Naive thymus-derived CD4-positive, alpha-beta T cell (primary cell): ENCODE results near the gene HTD2. TPM values are rescaled to one million over a fixed set of nuclear protein-coding genes. Genes with fewer than 3 reads are reported as not detected.
"Not testable (repeated sequence)": the region's sequence is repeated elsewhere in the genome, so short reads cannot be mapped to it uniquely, and the experiment has no call there.

ENCODE experiments used
- ATAC-seq: fragments of 150-1000 bp; cut with Tn5 transposase; 2 replicates; pipeline ENCODE4 v1.10.0; 2021; ENCODE audit warnings: mild to moderate bottlenecking, moderate library complexity
- CTCF ChIA-PET: fragments of 350-600 bp; sonication (Branson Sonifier 250); formaldehyde crosslinking; loops from one replicate; lab custom pipeline; 2021; ENCODE audit warnings: antibody characterized with exemption; lab: Charles Lee
- POLR2A ChIA-PET: fragments of 350-600 bp; sonication (Branson Sonifier 250); formaldehyde crosslinking; loops from one replicate; lab custom pipeline; 2021; ENCODE audit warnings: antibody characterized with exemption, inconsistent platforms; lab: Charles Lee
- DNase-seq, 9 donors: peaks; one replicate each; pipeline versions ENCODE4 v3.0.0 to v3.0.0-alpha.2; 2020 to 2022; ENCODE audit warnings: mixed read lengths in 1 of 9
- H3K27ac ChIP-seq: one replicate; pipeline ENCODE4 v1.7.0; 2013; ENCODE audit warnings: mild to moderate bottlenecking, low read depth, low read length, moderate library complexity
- H3K27me3 ChIP-seq, 2 donors: one replicate each; pipeline ENCODE4 v1.7.0; 2013; ENCODE audit warnings: low read length in 2 of 2, mild to moderate bottlenecking in 2 of 2, moderate library complexity in 2 of 2; ENCODE audit not compliant: control insufficient read depth in 2 of 2, insufficient read depth in 2 of 2
- H3K36me3 ChIP-seq, 3 experiments: 1 replicate in 2 of 3; 2 replicates in 1 of 3; pipeline ENCODE4 v1.7.0; 2013; ENCODE audit warnings: low read length in 3 of 3, mild to moderate bottlenecking in 3 of 3, moderate library complexity in 1 of 3; ENCODE audit not compliant: insufficient read depth in 3 of 3, control insufficient read depth in 2 of 3
- H3K4me1 ChIP-seq, 2 donors: one replicate each; pipeline ENCODE4 v1.7.0; 2013; ENCODE audit warnings: low read length in 2 of 2, mild to moderate bottlenecking in 2 of 2, moderate library complexity in 1 of 2; ENCODE audit not compliant: control insufficient read depth in 2 of 2, insufficient read depth in 2 of 2
- H3K4me3 ChIP-seq: 2 replicates; pipeline ENCODE4 v1.7.0; 2013; ENCODE audit warnings: mild to moderate bottlenecking, low read length
- H3K9me3 ChIP-seq, 3 experiments: 1 replicate in 2 of 3; 2 replicates in 1 of 3; pipeline ENCODE4 v1.7.0; 2013; ENCODE audit warnings: low read length in 3 of 3; ENCODE audit not compliant: control insufficient read depth in 2 of 3
- H3K27ac Mint-ChIP-seq, 9 donors: one replicate each; pipeline ENCODE4 v1.8.0; 2020 to 2022; ENCODE audit warnings: mixed read lengths in 9 of 9, mild to moderate bottlenecking in 8 of 9, moderate library complexity in 5 of 9, inconsistent platforms in 2 of 9
- H3K27me3 Mint-ChIP-seq, 5 donors: one replicate each; pipeline ENCODE4 v1.8.0; 2021 to 2022; ENCODE audit warnings: mixed read lengths in 5 of 5, mild to moderate bottlenecking in 1 of 5
- H3K36me3 Mint-ChIP-seq, 5 donors: one replicate each; pipeline ENCODE4 v1.8.0; 2020 to 2022; ENCODE audit warnings: mixed read lengths in 5 of 5, mild to moderate bottlenecking in 3 of 5, inconsistent platforms in 1 of 5
- H3K4me1 Mint-ChIP-seq, 7 donors: one replicate each; pipeline ENCODE4 v1.8.0; 2020 to 2022; ENCODE audit warnings: mixed read lengths in 7 of 7, mild to moderate bottlenecking in 3 of 7, inconsistent platforms in 1 of 7
- H3K4me3 Mint-ChIP-seq, 10 donors: one replicate each; pipeline ENCODE4 v1.8.0; 2020 to 2022; ENCODE audit warnings: mild to moderate bottlenecking in 10 of 10, mixed read lengths in 10 of 10, moderate library complexity in 6 of 10, inconsistent platforms in 2 of 10
- H3K9me3 Mint-ChIP-seq, 11 donors: one replicate each; pipeline ENCODE4 v1.8.0; 2020 to 2022; ENCODE audit warnings: mixed read lengths in 11 of 11, mild to moderate bottlenecking in 4 of 11, inconsistent platforms in 1 of 11, moderate library complexity in 1 of 11
- intact Hi-C, 2 donors: fragments of 100-400 bp; cut with micrococcal nuclease; formaldehyde crosslinking; loops; one replicate each; pipeline ENCODE4 v1.15.1; 2023
- polyA plus RNA-seq, 2 donors: library from polyadenylated mRNA; unstranded; fragments of 300-500 nt; fragmentation: Illumina TruSeq; gene quantifications; one replicate each; pipeline ENCODE4 v1.2.3, GENCODE V29; 2021
- total RNA-seq, 6 experiments: library from RNA in 5 of 6; stranded (reverse) in 5 of 6; gene quantifications; 1 replicate in 5 of 6; 2 replicates in 1 of 6; pipeline ENCODE4 v1.2.3 and lab custom pipeline; 2021 to 2026

The HTD2 gene
- total and polyA plus RNA-seq, 7 experiments from 2014 or later, result 4.5 to 35.8 (median 10.4) TPM

DNA sequence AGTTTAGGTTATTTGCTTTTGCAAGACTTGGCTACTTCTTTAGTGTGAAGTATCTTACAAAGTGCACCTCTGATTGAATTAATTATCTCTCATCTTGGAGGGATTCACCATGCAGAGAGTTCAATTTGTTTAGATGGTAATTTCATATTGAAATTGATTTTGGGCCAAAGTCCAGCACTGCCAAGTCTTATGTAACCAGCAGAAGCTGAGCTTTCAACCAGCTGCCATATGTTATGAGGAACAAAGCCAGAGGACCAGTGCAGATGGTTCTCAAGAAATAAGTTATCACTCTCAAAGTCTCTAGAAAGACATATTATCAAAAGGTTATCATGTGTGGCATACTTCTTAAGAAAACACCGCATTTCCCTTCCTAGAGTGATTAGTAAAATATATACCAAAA is 39.7 kb upstream of the HTD2 start:
- no peaks in the 10 kb centered on the region for H3K9me3 Mint-ChIP-seq
- peaks cover 0 to 6% (median 0%) of the 10 kb centered on the region in 7 donors for H3K4me1 Mint-ChIP-seq
- no peak for DNase-seq
- no peaks in the 10 kb centered on the region for H3K4me1 ChIP-seq
- H3K36me3 Mint-ChIP-seq, result peaks cover 1 to 42% (median 17%) of the 10 kb centered on the region in 5 donors
- ChIA-PET POLR2A (no interaction called here), CTCF (no interaction called here)
- no peak overlapping the region for H3K27ac Mint-ChIP-seq
- no peaks in the 10 kb centered on the region for H3K27me3 Mint-ChIP-seq
- no peak overlapping the region for H3K4me3 Mint-ChIP-seq
- intact Hi-C loops, result no loop called here
- peaks cover 0 to 5% (median 0%) of the 10 kb centered on the region in 3 experiments for H3K36me3 ChIP-seq
- no peak overlapping the region for H3K27ac ChIP-seq
- no peaks in the 10 kb centered on the region for H3K9me3 ChIP-seq
- ATAC-seq, result no peak
- H3K4me3 ChIP-seq, result no peak overlapping the region
- no peaks in the 10 kb centered on the region for H3K27me3 ChIP-seq

DNA sequence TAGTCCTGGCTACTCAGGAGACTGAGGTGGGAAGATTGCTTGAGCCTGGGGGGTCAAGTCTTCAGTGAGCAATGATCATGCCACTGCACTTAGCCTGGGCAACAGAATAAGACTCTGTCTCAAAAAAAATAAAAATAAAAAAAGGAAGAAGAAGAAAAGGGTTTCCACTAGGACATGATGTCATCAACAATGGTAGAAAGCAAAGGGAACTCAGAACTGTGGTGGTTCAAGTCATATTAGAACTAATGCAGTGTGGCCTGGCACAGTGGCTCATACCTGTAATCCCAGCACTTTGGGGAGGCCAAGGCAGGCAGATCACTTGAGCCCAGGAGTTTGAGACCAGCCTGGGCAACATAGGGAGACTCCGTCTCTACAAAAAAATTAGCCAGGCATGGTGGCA is 38.8 kb upstream of the HTD2 start:
- H3K9me3 ChIP-seq, intact Hi-C loops, ATAC-seq, H3K4me1 ChIP-seq, H3K9me3 Mint-ChIP-seq, H3K4me3 Mint-ChIP-seq, DNase-seq, POLR2A ChIA-PET, H3K27ac ChIP-seq, CTCF ChIA-PET, H3K27me3 Mint-ChIP-seq, H3K27me3 ChIP-seq, H3K4me3 ChIP-seq, H3K27ac Mint-ChIP-seq, H3K36me3 ChIP-seq: not testable (repeated sequence)
- peaks cover 0 to 11% (median 0%) of the 10 kb centered on the region in 7 donors for H3K4me1 Mint-ChIP-seq
- peaks cover 1 to 42% (median 12%) of the 10 kb centered on the region in 5 donors for H3K36me3 Mint-ChIP-seq

DNA sequence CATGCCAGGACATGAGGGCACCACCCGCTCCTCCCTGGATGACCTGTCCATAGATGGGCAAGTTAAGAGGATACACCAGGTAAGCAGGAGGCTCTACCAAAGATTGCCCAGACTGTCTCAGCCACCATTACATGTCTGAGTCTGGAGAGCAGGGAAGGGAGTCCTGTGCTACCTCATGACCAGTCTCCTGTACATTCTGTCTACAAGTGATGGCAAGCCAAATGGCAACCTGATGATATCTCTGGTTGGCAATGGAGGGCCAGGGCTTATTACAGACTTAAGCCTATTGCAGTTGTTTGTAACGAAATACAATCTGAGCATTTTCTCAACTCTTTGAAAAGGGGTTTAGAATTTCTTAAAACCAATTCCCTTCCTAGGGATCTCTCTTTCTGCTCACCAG is 37.0 kb upstream of the HTD2 start:
- Histone ChIP-seq H3K9me3 (no peaks in the 10 kb centered on the region), H3K27me3 (no peaks in the 10 kb centered on the region), H3K27ac (no peak overlapping the region), H3K36me3 (peaks cover 0 to 5% (median 0%) of the 10 kb centered on the region in 3 experiments), H3K4me1 (no peaks in the 10 kb centered on the region), H3K4me3 (no peak overlapping the region)
- H3K4me1 Mint-ChIP-seq, result peaks cover 0 to 11% (median 0%) of the 10 kb centered on the region in 7 donors
- DNase-seq (no peak), ATAC-seq (no peak)
- H3K9me3 Mint-ChIP-seq, result no peaks in the 10 kb centered on the region
- H3K36me3 Mint-ChIP-seq, result peaks cover 6 to 52% (median 23%) of the 10 kb centered on the region in 5 donors
- intact Hi-C loops, result no loop called here
- no peak overlapping the region for H3K27ac Mint-ChIP-seq
- ChIA-PET CTCF (no interaction called here), POLR2A (no interaction called here)
- no peaks in the 10 kb centered on the region for H3K27me3 Mint-ChIP-seq
- no peak overlapping the region for H3K4me3 Mint-ChIP-seq

DNA sequence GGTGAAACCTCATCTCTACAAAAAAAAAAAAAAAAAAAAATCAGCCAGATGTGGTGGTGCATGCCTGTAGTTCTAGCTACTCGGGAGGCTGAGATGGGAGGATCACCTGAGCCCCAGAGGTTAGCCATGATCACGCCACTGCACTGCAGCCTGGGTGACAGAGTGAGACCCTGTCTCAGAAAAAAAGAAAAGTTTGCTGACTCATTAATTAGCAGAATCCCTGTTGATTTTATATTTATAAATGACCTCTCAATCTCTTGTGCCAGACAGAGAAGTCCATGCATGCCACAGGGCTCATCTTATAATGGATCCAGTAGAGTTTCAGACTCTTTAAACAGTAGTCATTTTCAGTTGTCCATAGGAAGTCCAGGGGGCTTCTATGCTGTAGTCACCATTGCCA is 35.8 kb upstream of the HTD2 start:
- H3K27me3 Mint-ChIP-seq, result no peaks in the 10 kb centered on the region
- Histone ChIP-seq H3K4me3 (no peak overlapping the region), H3K36me3 (peaks cover 0 to 10% (median 0%) of the 10 kb centered on the region in 3 experiments), H3K4me1 (no peaks in the 10 kb centered on the region), H3K9me3 (no peaks in the 10 kb centered on the region), H3K27ac (no peak overlapping the region), H3K27me3 (no peaks in the 10 kb centered on the region)
- no peak for ATAC-seq
- peaks cover 0 to 11% (median 0%) of the 10 kb centered on the region in 7 donors for H3K4me1 Mint-ChIP-seq
- no peak overlapping the region for H3K4me3 Mint-ChIP-seq
- ChIA-PET POLR2A (no interaction called here), CTCF (no interaction called here)
- no peak for DNase-seq
- H3K36me3 Mint-ChIP-seq, result peaks cover 11 to 60% (median 30%) of the 10 kb centered on the region in 5 donors
- peaks cover 0 to 3% (median 0%) of the 10 kb centered on the region in 11 donors for H3K9me3 Mint-ChIP-seq
- no peak overlapping the region for H3K27ac Mint-ChIP-seq
- intact Hi-C loops, result no loop called here

DNA sequence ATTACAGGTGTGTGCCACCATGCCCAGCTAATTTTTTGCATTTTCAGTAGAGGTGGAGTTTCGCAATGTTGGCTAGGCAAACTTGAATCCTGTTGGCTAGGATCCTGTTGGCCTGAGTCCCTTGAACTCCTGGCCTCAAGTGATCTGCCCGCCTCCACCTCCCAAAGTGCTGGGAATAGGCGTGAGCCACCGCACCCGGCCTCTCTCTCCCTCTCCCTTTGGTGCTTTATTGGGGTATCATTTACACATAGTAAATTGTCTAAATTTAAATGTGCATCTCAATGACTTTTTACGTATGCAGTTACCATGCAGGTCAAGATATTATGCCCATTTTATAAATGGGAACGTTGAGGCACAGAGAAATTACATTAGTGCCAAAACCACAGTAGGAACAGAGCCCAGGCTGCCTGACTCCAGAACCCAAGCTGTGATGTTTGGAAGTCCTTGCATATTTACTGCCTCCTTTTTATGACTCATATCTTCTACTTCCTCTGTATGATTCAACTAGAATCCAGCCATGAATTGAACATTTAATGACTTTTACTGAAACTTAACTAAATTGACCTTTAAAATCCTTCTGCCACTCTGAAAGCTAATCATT is 34.3 kb upstream of the HTD2 start:
- H3K9me3 ChIP-seq, result no peaks in the 10 kb centered on the region
- no peak for DNase-seq
- no peak overlapping the region for H3K27ac ChIP-seq
- CTCF ChIA-PET, result no interaction called here
- no peak overlapping the region for H3K4me3 Mint-ChIP-seq
- intact Hi-C loops, result no loop called here
- no peaks in the 10 kb centered on the region for H3K27me3 Mint-ChIP-seq
- H3K4me1 ChIP-seq, result no peaks in the 10 kb centered on the region
- peaks cover 0 to 11% (median 0%) of the 10 kb centered on the region in 7 donors for H3K4me1 Mint-ChIP-seq
- H3K27me3 ChIP-seq, result no peaks in the 10 kb centered on the region
- no peak overlapping the region for H3K27ac Mint-ChIP-seq
- peaks cover 0 to 3% (median 0%) of the 10 kb centered on the region in 11 donors for H3K9me3 Mint-ChIP-seq
- no peak overlapping the region for H3K4me3 ChIP-seq
- peaks cover 13 to 66% (median 40%) of the 10 kb centered on the region in 5 donors for H3K36me3 Mint-ChIP-seq
- POLR2A ChIA-PET, result no interaction called here
- peak; percentile 52 for ATAC-seq
- peaks cover 0 to 8% (median 0%) of the 10 kb centered on the region in 3 experiments for H3K36me3 ChIP-seq

DNA sequence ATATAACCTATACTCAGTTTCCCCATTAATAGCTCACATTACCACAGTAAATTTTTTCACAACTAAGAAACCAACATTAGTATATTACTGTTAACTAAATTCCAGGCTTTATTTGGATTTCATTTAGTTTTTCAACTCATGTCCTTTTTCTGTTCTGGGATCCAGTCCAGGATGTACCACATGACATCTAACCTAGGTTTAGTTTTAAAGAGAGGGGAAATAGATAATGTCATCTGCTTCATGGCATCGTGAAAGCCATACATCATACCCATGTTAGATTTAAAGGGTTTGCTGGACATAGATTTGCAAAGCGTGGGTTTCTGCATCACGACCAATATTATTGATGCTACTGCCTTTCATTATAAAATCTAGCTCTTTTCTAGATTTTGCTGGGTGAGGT is 33.4 kb upstream of the HTD2 start:
- Histone ChIP-seq H3K27ac (no peak overlapping the region), H3K9me3 (no peaks in the 10 kb centered on the region), H3K27me3 (no peaks in the 10 kb centered on the region), H3K4me1 (no peaks in the 10 kb centered on the region), H3K4me3 (no peak overlapping the region), H3K36me3 (peaks cover 0 to 5% (median 0%) of the 10 kb centered on the region in 3 experiments)
- no peaks in the 10 kb centered on the region for H3K27me3 Mint-ChIP-seq
- CTCF ChIA-PET, result no interaction called here
- POLR2A ChIA-PET, result no interaction called here
- peaks cover 19 to 71% (median 43%) of the 10 kb centered on the region in 5 donors for H3K36me3 Mint-ChIP-seq
- ATAC-seq (no peak), DNase-seq (no peak)
- intact Hi-C loops, result no loop called here
- H3K27ac Mint-ChIP-seq, result no peak overlapping the region
- peaks cover 0 to 7% (median 0%) of the 10 kb centered on the region in 11 donors for H3K9me3 Mint-ChIP-seq
- no peak overlapping the region for H3K4me3 Mint-ChIP-seq
- H3K4me1 Mint-ChIP-seq, result peaks cover 0 to 11% (median 0%) of the 10 kb centered on the region in 7 donors

DNA sequence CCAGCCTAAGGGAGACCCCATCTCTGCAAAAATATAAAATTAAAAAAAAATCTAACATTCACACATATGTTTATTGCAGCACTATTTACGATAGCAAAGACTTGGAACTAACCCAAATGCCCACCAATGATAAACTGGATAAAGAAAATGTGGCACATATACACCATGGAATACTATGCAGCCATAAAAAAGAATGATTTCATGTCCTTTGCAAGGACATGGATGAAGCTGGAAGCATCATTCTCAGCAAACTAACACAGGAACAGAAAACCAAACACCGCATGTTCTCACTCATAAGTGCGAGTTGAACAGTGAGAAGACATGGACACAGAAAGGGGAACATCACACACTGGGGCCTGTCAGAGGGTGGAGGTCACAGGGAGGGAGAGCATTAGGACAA is 33.0 kb upstream of the HTD2 start:
- not testable (repeated sequence) for H3K9me3 Mint-ChIP-seq, H3K27me3 Mint-ChIP-seq

More for the DNA sequence above, 33.0 kb upstream of the HTD2 start:
- H3K27me3 ChIP-seq, H3K4me1 Mint-ChIP-seq, ATAC-seq, H3K4me1 ChIP-seq, H3K4me3 ChIP-seq, POLR2A ChIA-PET, H3K27ac Mint-ChIP-seq, DNase-seq, H3K36me3 ChIP-seq, H3K4me3 Mint-ChIP-seq, H3K27ac ChIP-seq, intact Hi-C loops, H3K9me3 ChIP-seq: not testable (repeated sequence)
- H3K36me3 Mint-ChIP-seq, result peaks cover 16 to 72% (median 48%) of the 10 kb centered on the region in 5 donors
- CTCF ChIA-PET, result interaction anchor here (0.6 kb wide), 1 partner anchor 297 kb away, joined by 8 read pairs; no protein-coding TSS in a partner anchor
